Calu3 (cell line): Measurements from ENCODE around the gene PKD2L2. TPM values are rescaled to one million over a fixed set of nuclear protein-coding genes. Genes with fewer than 3 reads are reported as not detected.

Experiments
- BruUV-seq: library from RNA; stranded (reverse); fragments of 400-500 nt; replicated peaks from 2 replicates; lab custom pipeline; 2021; lab: Mats Ljungman, UMichigan
- CTCF ChIA-PET: fragments of 300-600 bp; sonication (Branson Sonifier 250); formaldehyde crosslinking; loops from one replicate; lab custom pipeline; 2022; ENCODE audit warnings: antibody characterized with exemption; lab: Charles Lee
- DNase-seq: peaks from one replicate; pipeline ENCODE4 v3.0.0; 2022
- H3K27ac Mint-ChIP-seq: one replicate; pipeline ENCODE4 v1.8.0; 2022; ENCODE audit warnings: mixed read lengths; ENCODE audit not compliant: unreplicated experiment
- H3K27me3 Mint-ChIP-seq: one replicate; pipeline ENCODE4 v1.8.0; 2022; ENCODE audit warnings: mixed read lengths; ENCODE audit not compliant: unreplicated experiment
- H3K36me3 Mint-ChIP-seq: one replicate; pipeline ENCODE4 v1.8.0; 2022; ENCODE audit warnings: mild to moderate bottlenecking, moderate library complexity, mixed read lengths; ENCODE audit not compliant: insufficient read depth, unreplicated experiment
- H3K4me1 Mint-ChIP-seq: one replicate; pipeline ENCODE4 v1.8.0; 2022; ENCODE audit warnings: mild to moderate bottlenecking, low read depth, mixed read lengths; ENCODE audit not compliant: unreplicated experiment
- H3K4me3 Mint-ChIP-seq: one replicate; pipeline ENCODE4 v1.8.0; 2022; ENCODE audit warnings: mild to moderate bottlenecking, low read depth, moderate library complexity, mixed read lengths; ENCODE audit not compliant: unreplicated experiment
- H3K9me3 Mint-ChIP-seq: one replicate; pipeline ENCODE4 v1.8.0; 2022; ENCODE audit warnings: low read depth, mixed read lengths; ENCODE audit not compliant: unreplicated experiment
- intact Hi-C: fragments of 100-400 bp; cut with micrococcal nuclease; formaldehyde crosslinking; loops from one replicate; pipeline ENCODE4 v1.10.0; 2022; ENCODE audit not compliant: unreplicated experiment
- total RNA-seq: library from RNA; stranded (reverse); gene quantifications from 2 replicates; pipeline ENCODE4 v1.2.3, GENCODE V29; 2022
- TF ChIP-seq, protein P1 (sequence below): fragments of 200-600 bp; IDR thresholded peaks from one replicate; pipeline ENCODE4 v1.8.0; 2022; ENCODE audit warnings: antibody characterized with exemption; ENCODE audit not compliant: unreplicated experiment

Gene PKD2L2
- total RNA-seq, 1 experiment from 2014 or later = not detected

DNA sequence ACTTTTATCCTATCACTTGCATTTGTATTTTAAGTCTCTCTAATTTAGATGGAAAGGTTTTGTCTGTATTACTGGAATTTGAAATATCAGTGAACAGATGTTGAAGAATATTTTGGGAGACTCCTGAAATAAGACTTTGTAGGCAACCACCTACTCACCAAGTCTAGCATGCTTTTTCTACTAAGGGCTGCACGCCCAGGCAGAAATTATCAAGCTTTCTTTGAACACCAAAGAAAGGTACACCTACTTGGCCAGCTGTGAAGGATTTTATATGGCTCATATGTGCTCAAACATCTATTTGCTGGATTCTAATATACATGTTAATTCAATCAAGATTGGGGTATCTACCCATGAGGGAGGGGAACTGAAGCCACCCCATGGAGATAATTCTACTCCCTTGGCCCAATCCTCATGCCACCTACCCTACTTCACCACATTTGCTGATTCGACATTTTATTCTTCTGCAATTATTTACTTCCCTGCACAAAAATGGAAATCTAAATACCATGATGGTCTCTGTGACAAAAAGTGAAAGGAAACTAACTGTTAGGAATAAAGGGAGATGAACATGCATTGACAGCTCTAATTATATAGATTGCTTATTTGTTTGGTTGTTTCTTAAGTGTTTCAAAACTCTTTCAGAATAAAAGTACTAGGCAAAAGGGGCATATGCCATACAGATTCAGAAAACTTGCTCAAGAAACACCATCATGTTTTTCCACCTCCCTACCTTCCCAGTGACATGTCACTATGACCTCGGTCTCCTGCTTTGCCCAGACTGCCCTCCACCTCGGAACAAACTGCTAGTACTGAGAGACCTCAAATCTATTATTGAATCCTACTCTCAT lies 22.5 kb upstream of the PKD2L2 start:
- intact Hi-C loops = no loop called here
- Mint-ChIP-seq H3K4me1 (no peaks in the 10 kb centered on the region), H3K27ac (no peak overlapping the region), H3K4me3 (no peak overlapping the region), H3K36me3 (no peaks in the 10 kb centered on the region), H3K27me3 (no peaks in the 10 kb centered on the region), H3K9me3 (no peaks in the 10 kb centered on the region)
- BruUV-seq = no TSS peak
- CTCF ChIA-PET = no interaction called here
- no peak for DNase-seq
- TF ChIP-seq, protein P1, sequence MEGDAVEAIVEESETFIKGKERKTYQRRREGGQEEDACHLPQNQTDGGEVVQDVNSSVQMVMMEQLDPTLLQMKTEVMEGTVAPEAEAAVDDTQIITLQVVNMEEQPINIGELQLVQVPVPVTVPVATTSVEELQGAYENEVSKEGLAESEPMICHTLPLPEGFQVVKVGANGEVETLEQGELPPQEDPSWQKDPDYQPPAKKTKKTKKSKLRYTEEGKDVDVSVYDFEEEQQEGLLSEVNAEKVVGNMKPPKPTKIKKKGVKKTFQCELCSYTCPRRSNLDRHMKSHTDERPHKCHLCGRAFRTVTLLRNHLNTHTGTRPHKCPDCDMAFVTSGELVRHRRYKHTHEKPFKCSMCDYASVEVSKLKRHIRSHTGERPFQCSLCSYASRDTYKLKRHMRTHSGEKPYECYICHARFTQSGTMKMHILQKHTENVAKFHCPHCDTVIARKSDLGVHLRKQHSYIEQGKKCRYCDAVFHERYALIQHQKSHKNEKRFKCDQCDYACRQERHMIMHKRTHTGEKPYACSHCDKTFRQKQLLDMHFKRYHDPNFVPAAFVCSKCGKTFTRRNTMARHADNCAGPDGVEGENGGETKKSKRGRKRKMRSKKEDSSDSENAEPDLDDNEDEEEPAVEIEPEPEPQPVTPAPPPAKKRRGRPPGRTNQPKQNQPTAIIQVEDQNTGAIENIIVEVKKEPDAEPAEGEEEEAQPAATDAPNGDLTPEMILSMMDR = no peak

DNA sequence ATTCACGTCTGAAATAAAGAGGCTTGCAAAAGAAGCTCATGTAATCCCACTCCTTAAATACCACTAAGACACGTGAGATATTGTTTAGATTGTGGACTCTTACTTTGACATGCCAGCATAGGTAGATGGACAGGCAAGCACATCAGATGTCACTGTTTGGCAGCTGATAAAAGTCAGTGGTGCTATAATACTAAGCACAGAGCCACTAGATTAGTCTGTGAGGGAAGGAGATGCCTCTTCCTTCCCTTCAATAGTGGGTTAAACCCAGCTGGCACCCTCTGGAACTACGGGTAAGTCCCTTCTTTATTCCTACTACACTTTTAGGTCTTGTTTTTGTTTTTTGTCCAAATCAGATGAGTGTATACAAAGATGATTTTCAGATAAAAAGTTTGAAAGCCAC lies 21.6 kb upstream of the PKD2L2 start, which contains the start of gene MYOT:
TSS of gene MYOT (plus strand) at position 197 of the 400 bp plus-strand sequence. CDS start 2,792 bp downstream, outside the sequence.
- no TSS peak for BruUV-seq
- no peaks in the 10 kb centered on the region for H3K9me3 Mint-ChIP-seq
- no peaks in the 10 kb centered on the region for H3K4me1 Mint-ChIP-seq
- TF ChIP-seq, protein P1 = no peak
- H3K27ac Mint-ChIP-seq = no peak within 1 kb of the TSS
- H3K4me3 Mint-ChIP-seq = no peak within 1 kb of the TSS
- H3K36me3 Mint-ChIP-seq = no peaks in the 10 kb centered on the region
- intact Hi-C loops = no loop called here
- H3K27me3 Mint-ChIP-seq = no peaks in the 10 kb centered on the region
- CTCF ChIA-PET = no interaction called here
- DNase-seq = no peak

DNA sequence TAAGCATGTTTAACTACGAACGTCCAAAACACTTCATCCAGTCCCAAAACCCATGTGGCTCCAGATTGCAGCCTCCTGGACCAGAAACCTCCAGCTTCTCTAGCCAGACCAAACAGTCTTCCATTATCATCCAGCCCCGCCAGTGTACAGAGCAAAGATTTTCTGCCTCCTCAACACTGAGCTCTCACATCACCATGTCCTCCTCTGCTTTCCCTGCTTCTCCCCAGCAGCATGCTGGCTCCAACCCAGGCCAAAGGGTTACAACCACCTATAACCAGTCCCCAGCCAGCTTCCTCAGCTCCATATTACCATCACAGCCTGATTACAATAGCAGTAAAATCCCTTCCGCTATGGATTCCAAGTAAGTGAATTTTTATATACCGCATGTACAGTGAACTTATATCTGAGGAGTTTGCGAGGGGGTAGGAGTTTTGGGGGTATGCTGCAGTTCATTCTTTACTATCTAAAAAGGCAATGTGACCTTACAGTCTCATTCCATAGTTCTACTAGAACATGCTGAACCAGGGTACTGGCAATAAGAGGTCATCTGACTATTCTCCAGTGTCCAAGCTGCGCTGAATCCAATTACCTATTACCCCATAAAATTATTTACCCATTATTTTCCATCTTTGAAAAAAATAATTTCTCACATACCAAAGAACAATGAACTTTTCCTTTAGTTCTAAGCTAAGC lies 18.5 kb upstream of the PKD2L2 start:
- no peak for DNase-seq
- intact Hi-C loops = no loop called here
- Mint-ChIP-seq H3K9me3 (no peaks in the 10 kb centered on the region), H3K4me3 (no peak overlapping the region), H3K4me1 (no peaks in the 10 kb centered on the region), H3K27me3 (no peaks in the 10 kb centered on the region), H3K36me3 (no peaks in the 10 kb centered on the region), H3K27ac (no peak overlapping the region)
- CTCF ChIA-PET = no interaction called here
- TF ChIP-seq, protein P1 = no peak
- no TSS peak for BruUV-seq

- Mint-ChIP-seq H3K9me3 (no peaks in the 10 kb centered on the region), H3K36me3 (no peaks in the 10 kb centered on the region), H3K27ac (no peak overlapping the region), H3K4me1 (no peaks in the 10 kb centered on the region), H3K27me3 (no peaks in the 10 kb centered on the region), H3K4me3 (no peak overlapping the region)
- BruUV-seq = no TSS peak
- DNase-seq = no peak
- TF ChIP-seq, protein P1 = no peak
- CTCF ChIA-PET = no interaction called here
- intact Hi-C loops = no loop called here
Measured at GRCh38 chr5:137871571-137871970, 17.7 kb upstream of the PKD2L2 start.
